ENCODE data around the gene ZNF613. TPM values are rescaled to one million over a fixed set of nuclear protein-coding genes. Genes with fewer than 3 reads are reported as not detected.

ZNF613 gene
- total RNA-seq, 1 experiment from 2014 or later: 2.2 TPM

DNA sequence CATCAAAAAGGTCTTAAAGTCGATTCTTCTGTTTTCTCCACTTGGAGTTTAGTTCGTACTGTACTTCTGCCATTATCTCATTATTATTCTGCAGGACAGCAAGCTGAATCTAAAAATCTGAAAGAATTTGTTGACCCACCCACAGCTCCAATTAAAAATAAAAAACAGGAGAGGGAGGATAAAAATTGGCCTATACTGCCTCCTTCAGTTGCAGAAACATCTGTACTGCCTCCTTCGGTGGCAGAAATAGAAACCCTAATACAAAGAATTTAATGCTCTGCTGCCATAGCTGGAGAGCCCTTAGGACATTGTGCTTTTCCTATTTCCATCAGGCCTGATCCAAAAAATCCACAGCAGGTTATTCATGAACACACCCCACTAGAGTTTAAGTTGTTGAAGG is 49.6 kb downstream of the ZNF613 start:
- H3K36me3 ChIP-seq (ENCODE audit: control insufficient read depth, insufficient read depth, low read length): no peaks in the 10 kb centered on the region; the same call in 1 of the 2 replicates
- ChIA-PET CTCF (no interaction called here), POLR2A (no interaction called here)
- no TSS peak for BruUV-seq (replicated peaks)
- H3K9me3 ChIP-seq: peaks cover 39% of the 10 kb centered on the region
- Mint-ChIP-seq H3K36me3 (ENCODE audit: insufficient read depth, unreplicated experiment) (peaks cover 12% of the 10 kb centered on the region), H3K4me3 (ENCODE audit: unreplicated experiment) (no peak overlapping the region), H3K27ac (ENCODE audit: unreplicated experiment) (no peak overlapping the region), H3K9me3 (ENCODE audit: unreplicated experiment) (peaks cover 45% of the 10 kb centered on the region), H3K27me3 (ENCODE audit: insufficient read depth, unreplicated experiment) (no peaks in the 10 kb centered on the region), H3K4me1 (ENCODE audit: low read depth, unreplicated experiment) (no peaks in the 10 kb centered on the region)
- intact Hi-C loops (cut with micrococcal nuclease; ENCODE audit: unreplicated experiment): no loop called here
- TF ChIP-seq, protein P1, sequence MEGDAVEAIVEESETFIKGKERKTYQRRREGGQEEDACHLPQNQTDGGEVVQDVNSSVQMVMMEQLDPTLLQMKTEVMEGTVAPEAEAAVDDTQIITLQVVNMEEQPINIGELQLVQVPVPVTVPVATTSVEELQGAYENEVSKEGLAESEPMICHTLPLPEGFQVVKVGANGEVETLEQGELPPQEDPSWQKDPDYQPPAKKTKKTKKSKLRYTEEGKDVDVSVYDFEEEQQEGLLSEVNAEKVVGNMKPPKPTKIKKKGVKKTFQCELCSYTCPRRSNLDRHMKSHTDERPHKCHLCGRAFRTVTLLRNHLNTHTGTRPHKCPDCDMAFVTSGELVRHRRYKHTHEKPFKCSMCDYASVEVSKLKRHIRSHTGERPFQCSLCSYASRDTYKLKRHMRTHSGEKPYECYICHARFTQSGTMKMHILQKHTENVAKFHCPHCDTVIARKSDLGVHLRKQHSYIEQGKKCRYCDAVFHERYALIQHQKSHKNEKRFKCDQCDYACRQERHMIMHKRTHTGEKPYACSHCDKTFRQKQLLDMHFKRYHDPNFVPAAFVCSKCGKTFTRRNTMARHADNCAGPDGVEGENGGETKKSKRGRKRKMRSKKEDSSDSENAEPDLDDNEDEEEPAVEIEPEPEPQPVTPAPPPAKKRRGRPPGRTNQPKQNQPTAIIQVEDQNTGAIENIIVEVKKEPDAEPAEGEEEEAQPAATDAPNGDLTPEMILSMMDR (IDR thresholded peaks at IDR 0.05; ENCODE audit: insufficient read depth in 1 of 2, low read depth in 1 of 2, low read length in 1 of 2, severe bottlenecking in 1 of 2, unreplicated experiment in 1 of 2): no peak
- no peaks in the 10 kb centered on the region for H3K4me1 ChIP-seq
- no peak for DNase-seq
- H3K27me3 ChIP-seq (replicated peaks; ENCODE audit: control insufficient read depth, insufficient read depth, low read length): no peaks in the 10 kb centered on the region
- H3K4me3 ChIP-seq (ENCODE audit: low read depth, low read length): no peak overlapping the region

DNA sequence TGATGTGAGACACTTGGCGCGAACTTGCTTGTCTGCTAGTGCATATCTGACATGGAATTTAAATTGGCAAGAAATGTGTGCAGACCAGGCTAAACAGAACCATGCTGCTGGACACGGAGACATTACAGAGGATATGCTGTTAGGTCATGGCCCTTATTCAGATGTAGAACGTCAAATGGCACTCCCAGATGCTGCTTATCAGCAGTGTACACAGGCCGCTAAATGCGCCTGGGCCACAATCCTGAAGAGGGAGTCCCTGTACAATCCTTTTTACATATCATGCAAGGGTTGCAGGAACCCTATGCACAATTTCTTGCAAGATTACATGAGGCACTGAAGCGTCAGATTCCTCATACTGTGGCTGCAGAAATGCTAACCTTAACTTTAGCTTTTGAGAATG is 50.1 kb downstream of the ZNF613 start:
- H3K36me3 ChIP-seq (ENCODE audit: control insufficient read depth, insufficient read depth, low read length): no peaks in the 10 kb centered on the region; the same call in 1 of the 2 replicates
- ChIA-PET CTCF (no interaction called here), POLR2A (no interaction called here)
- no peak overlapping the region for H3K27ac Mint-ChIP-seq (ENCODE audit: unreplicated experiment)
- intact Hi-C loops (cut with micrococcal nuclease; ENCODE audit: unreplicated experiment): no loop called here
- H3K4me1 Mint-ChIP-seq (ENCODE audit: low read depth, unreplicated experiment): no peaks in the 10 kb centered on the region
- H3K36me3 Mint-ChIP-seq (ENCODE audit: insufficient read depth, unreplicated experiment): peaks cover 12% of the 10 kb centered on the region
- H3K4me3 Mint-ChIP-seq (ENCODE audit: unreplicated experiment): no peak overlapping the region
- peaks cover 40% of the 10 kb centered on the region for H3K9me3 ChIP-seq
- no peaks in the 10 kb centered on the region for H3K27me3 ChIP-seq (replicated peaks; ENCODE audit: control insufficient read depth, insufficient read depth, low read length)
- peaks cover 40% of the 10 kb centered on the region for H3K9me3 Mint-ChIP-seq (ENCODE audit: unreplicated experiment)
- H3K4me3 ChIP-seq (ENCODE audit: low read depth, low read length): no peak overlapping the region
- BruUV-seq (replicated peaks): no TSS peak
- TF ChIP-seq, protein P1 (IDR thresholded peaks at IDR 0.05; ENCODE audit: insufficient read depth in 1 of 2, low read depth in 1 of 2, low read length in 1 of 2, severe bottlenecking in 1 of 2, unreplicated experiment in 1 of 2): no peak
- no peaks in the 10 kb centered on the region for H3K27me3 Mint-ChIP-seq (ENCODE audit: insufficient read depth, unreplicated experiment)
- no peak for DNase-seq
- no peaks in the 10 kb centered on the region for H3K4me1 ChIP-seq

DNA sequence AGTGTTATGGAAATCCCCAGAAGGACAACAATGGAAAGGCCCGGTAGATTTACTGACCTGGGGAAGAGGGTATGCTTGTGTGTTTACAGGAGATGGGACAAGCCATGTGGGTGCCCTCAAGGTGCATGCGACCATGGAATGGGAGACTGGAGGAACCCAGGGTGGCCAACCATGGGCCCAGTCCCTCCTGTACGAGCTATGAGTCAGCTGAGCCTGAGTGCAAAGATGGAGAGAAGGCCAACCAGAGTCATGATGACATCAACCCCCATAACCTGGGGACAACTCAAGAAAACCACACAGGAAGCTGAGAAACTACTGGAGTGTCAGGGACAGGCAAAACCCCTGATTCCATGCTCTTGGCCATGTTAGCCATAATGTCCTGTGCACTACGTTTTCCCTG is 51.6 kb downstream of the ZNF613 start:
- peaks cover 32% of the 10 kb centered on the region for H3K9me3 Mint-ChIP-seq (ENCODE audit: unreplicated experiment)
- intact Hi-C loops (cut with micrococcal nuclease; ENCODE audit: unreplicated experiment): no loop called here
- no peak overlapping the region for H3K4me3 Mint-ChIP-seq (ENCODE audit: unreplicated experiment)
- CTCF ChIA-PET: no interaction called here
- no TSS peak for BruUV-seq (replicated peaks)
- H3K27me3 ChIP-seq (replicated peaks; ENCODE audit: control insufficient read depth, insufficient read depth, low read length): no peaks in the 10 kb centered on the region
- peaks cover 38% of the 10 kb centered on the region for H3K9me3 ChIP-seq
- H3K4me1 ChIP-seq: no peaks in the 10 kb centered on the region
- TF ChIP-seq, protein P1 (IDR thresholded peaks at IDR 0.05; ENCODE audit: insufficient read depth in 1 of 2, low read depth in 1 of 2, low read length in 1 of 2, severe bottlenecking in 1 of 2, unreplicated experiment in 1 of 2): no peak
- no peaks in the 10 kb centered on the region for H3K27me3 Mint-ChIP-seq (ENCODE audit: insufficient read depth, unreplicated experiment)
- no peak for DNase-seq
- no peaks in the 10 kb centered on the region for H3K4me1 Mint-ChIP-seq (ENCODE audit: low read depth, unreplicated experiment)
- H3K27ac Mint-ChIP-seq (ENCODE audit: unreplicated experiment): no peak overlapping the region
- peaks cover 8% of the 10 kb centered on the region for H3K36me3 Mint-ChIP-seq (ENCODE audit: insufficient read depth, unreplicated experiment)
- POLR2A ChIA-PET: no interaction called here
- H3K36me3 ChIP-seq (ENCODE audit: control insufficient read depth, insufficient read depth, low read length): no peaks in the 10 kb centered on the region
- no peak overlapping the region for H3K4me3 ChIP-seq (ENCODE audit: low read depth, low read length)

All from Caco-2 (cell line).